ENCODE data around the gene GRIFIN. TPM values are rescaled to one million over a fixed set of nuclear protein-coding genes. Genes with fewer than 3 reads are reported as not detected.

GRIFIN gene
- total and polyA plus RNA-seq, 2 donors (not counting 1 experiment from before 2014, with no cell fraction given): not detected

DNA sequence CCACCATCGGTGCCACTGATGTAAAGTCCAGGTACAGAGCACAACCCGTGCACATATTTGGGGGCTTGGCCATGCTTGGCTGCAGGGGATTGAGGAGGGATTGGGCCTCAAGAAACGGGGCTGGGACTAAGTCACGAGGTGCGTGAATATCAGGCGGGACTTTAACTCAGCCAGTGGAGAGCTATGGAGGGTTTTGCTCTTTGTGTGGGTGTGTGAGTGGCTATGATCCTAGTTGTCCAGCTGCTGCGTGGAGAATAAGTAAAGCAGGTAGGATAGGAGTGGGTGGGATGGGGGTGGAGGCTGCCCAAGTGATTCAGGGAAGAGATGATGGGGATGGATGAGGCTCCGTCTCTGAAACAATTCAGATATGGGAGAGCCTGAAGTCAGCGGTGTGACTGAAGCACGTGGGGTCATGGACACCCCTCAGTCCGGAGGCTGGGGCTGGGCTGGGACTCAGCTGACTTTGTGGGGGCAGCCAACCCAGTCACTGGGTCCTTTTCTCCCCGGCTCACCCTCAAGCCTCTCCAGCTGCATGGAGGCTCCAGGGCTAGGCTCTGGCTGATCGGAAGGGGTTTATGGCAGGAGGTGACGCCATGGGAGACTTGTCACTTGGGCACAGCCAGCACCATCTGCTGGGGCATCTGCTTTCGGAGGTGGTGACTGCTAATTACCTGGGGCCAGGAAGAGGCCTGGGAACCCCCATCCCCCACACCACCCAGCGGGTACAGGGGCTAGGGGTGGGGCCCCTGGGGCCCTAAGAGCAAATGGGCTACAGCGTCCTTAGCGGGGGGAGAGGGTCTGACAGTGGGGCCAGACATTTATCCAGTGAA is 41.7 kb upstream of the GRIFIN start:
- H3K4me1 ChIP-seq (ENCODE audit: control insufficient read depth, extremely low read depth, insufficient read depth, low read length): peaks cover 31% of the 10 kb centered on the region
- no peaks in the 10 kb centered on the region for H3K36me3 ChIP-seq (ENCODE audit: control insufficient read depth, insufficient read depth, low read length)
- peak overlapping the region; percentile 21 for H3K4me2 ChIP-seq (ENCODE audit: extremely low read depth, insufficient read depth, low read length)
- no peaks in the 10 kb centered on the region for H3K27me3 ChIP-seq (ENCODE audit: control insufficient read depth, insufficient read depth, low read length)
- no peak overlapping the region for H3K4me3 ChIP-seq (replicated peaks in 1 of 4; ENCODE audit: control extremely low read depth in 1 of 4, insufficient read depth in 1 of 4, low read depth in 3 of 4, low read length in 4 of 4)
- no peaks in the 10 kb centered on the region for H4K20me1 ChIP-seq (ENCODE audit: control insufficient read depth, extremely low read depth, insufficient read depth, low read length)
- no peaks in the 10 kb centered on the region for H3K9me3 ChIP-seq (ENCODE audit: control insufficient read depth, insufficient read depth, low read depth, low read length)
- TF ChIP-seq EZH2 (IDR thresholded peaks at IDR 0.05; ENCODE audit: low read length, missing control alignments): no peak
- TF ChIP-seq, protein P1, sequence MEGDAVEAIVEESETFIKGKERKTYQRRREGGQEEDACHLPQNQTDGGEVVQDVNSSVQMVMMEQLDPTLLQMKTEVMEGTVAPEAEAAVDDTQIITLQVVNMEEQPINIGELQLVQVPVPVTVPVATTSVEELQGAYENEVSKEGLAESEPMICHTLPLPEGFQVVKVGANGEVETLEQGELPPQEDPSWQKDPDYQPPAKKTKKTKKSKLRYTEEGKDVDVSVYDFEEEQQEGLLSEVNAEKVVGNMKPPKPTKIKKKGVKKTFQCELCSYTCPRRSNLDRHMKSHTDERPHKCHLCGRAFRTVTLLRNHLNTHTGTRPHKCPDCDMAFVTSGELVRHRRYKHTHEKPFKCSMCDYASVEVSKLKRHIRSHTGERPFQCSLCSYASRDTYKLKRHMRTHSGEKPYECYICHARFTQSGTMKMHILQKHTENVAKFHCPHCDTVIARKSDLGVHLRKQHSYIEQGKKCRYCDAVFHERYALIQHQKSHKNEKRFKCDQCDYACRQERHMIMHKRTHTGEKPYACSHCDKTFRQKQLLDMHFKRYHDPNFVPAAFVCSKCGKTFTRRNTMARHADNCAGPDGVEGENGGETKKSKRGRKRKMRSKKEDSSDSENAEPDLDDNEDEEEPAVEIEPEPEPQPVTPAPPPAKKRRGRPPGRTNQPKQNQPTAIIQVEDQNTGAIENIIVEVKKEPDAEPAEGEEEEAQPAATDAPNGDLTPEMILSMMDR (conservative IDR thresholded peaks at IDR 0.05 in 1 of 2, IDR thresholded peaks at IDR 0.05 in 1 of 2; ENCODE audit: low read depth in 1 of 2, low read length in 2 of 2): no peak
- peak in 1 of 2 donors; percentile 74 for DNase-seq (ENCODE audit: low read depth in 2 of 2)
- no peak overlapping the region for H3K27ac ChIP-seq (ENCODE audit: insufficient read depth, low read length)
- H2AFZ ChIP-seq (ENCODE audit: low read length): no peak overlapping the region
- H3K9ac ChIP-seq (ENCODE audit: insufficient read depth, low read length): no peak overlapping the region
- no peaks in the 10 kb centered on the region for H3K79me2 ChIP-seq (ENCODE audit: control insufficient read depth, insufficient read depth, low read length)

DNA sequence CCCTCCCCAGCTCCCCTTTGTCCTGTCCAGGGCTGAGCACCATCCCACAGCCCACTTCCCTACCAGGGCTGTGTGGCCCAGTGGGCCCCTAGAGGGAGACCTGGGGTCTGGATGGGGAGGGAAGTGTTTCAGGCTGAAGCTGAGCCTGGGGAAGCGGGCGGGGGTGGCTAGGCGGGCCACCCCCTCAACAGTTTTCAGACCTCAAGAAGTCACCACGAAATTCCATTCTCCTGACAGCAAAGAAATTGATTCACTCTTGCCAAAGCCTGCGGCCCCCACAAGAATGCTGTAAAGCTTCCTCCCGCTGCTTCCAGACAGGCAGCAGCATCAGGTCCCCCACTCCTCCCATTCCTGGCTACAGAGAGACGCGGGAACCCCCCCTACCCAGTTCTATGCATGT is 40.8 kb upstream of the GRIFIN start:
- Histone ChIP-seq H3K79me2 (ENCODE audit: control insufficient read depth, insufficient read depth, low read length) (no peaks in the 10 kb centered on the region), H3K36me3 (ENCODE audit: control insufficient read depth, insufficient read depth, low read length) (no peaks in the 10 kb centered on the region), H3K4me1 (ENCODE audit: control insufficient read depth, extremely low read depth, insufficient read depth, low read length) (peaks cover 31% of the 10 kb centered on the region), H3K4me2 (ENCODE audit: extremely low read depth, insufficient read depth, low read length) (peak overlapping the region; percentile 21), H3K27ac (ENCODE audit: insufficient read depth, low read length) (peak overlapping the region; percentile 12), H2AFZ (ENCODE audit: low read length) (no peak overlapping the region), H3K27me3 (ENCODE audit: control insufficient read depth, insufficient read depth, low read length) (no peaks in the 10 kb centered on the region), H3K4me3 (replicated peaks in 1 of 4; ENCODE audit: control extremely low read depth in 1 of 4, insufficient read depth in 1 of 4, low read depth in 3 of 4, low read length in 4 of 4) (peak overlapping the region in 1 of 4 experiments; percentile 7), H3K9ac (ENCODE audit: insufficient read depth, low read length) (peak overlapping the region; percentile 20), H3K9me3 (ENCODE audit: control insufficient read depth, insufficient read depth, low read depth, low read length) (no peaks in the 10 kb centered on the region), H4K20me1 (ENCODE audit: control insufficient read depth, extremely low read depth, insufficient read depth, low read length) (no peaks in the 10 kb centered on the region)
- no peak for TF ChIP-seq EZH2 (IDR thresholded peaks at IDR 0.05; ENCODE audit: low read length, missing control alignments)
- TF ChIP-seq, protein P1 (conservative IDR thresholded peaks at IDR 0.05 in 1 of 2, IDR thresholded peaks at IDR 0.05 in 1 of 2; ENCODE audit: low read depth in 1 of 2, low read length in 2 of 2): no peak
- DNase-seq (ENCODE audit: low read depth in 2 of 2): peak; percentile 64 to 98

DNA sequence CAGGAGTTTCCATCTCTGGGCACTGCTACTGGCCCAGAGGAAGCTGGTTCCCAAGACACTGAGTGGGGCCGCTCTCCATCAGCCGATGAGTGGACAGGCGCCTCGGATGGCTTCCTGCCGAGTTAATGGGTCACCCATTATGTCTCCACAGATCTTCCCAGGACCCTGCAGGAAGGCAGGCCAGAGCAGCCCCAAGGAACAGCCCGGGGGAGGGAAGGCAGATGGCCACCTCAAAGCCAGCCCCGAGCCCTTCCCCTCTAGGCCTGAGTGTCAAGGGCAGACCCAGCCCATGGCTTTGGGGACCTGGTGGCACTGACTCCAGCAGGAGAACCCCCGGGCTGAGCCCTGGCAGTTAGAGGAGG is 40.0 kb upstream of the GRIFIN start:
- H3K4me3 ChIP-seq (replicated peaks in 1 of 4; ENCODE audit: control extremely low read depth in 1 of 4, insufficient read depth in 1 of 4, low read depth in 3 of 4, low read length in 4 of 4): no peak overlapping the region
- H3K9ac ChIP-seq (ENCODE audit: insufficient read depth, low read length): no peak overlapping the region
- H3K79me2 ChIP-seq (ENCODE audit: control insufficient read depth, insufficient read depth, low read length): no peaks in the 10 kb centered on the region
- H3K36me3 ChIP-seq (ENCODE audit: control insufficient read depth, insufficient read depth, low read length): no peaks in the 10 kb centered on the region
- no peaks in the 10 kb centered on the region for H3K9me3 ChIP-seq (ENCODE audit: control insufficient read depth, insufficient read depth, low read depth, low read length)
- peaks cover 2% of the 10 kb centered on the region for H3K27me3 ChIP-seq (ENCODE audit: control insufficient read depth, insufficient read depth, low read length)
- no peak for DNase-seq (ENCODE audit: low read depth in 2 of 2)
- H3K4me1 ChIP-seq (ENCODE audit: control insufficient read depth, extremely low read depth, insufficient read depth, low read length): peaks cover 31% of the 10 kb centered on the region
- H3K27ac ChIP-seq (ENCODE audit: insufficient read depth, low read length): peak overlapping the region; percentile 23
- H3K4me2 ChIP-seq (ENCODE audit: extremely low read depth, insufficient read depth, low read length): no peak overlapping the region
- no peaks in the 10 kb centered on the region for H4K20me1 ChIP-seq (ENCODE audit: control insufficient read depth, extremely low read depth, insufficient read depth, low read length)
- no peak overlapping the region for H2AFZ ChIP-seq (ENCODE audit: low read length)
- TF ChIP-seq, protein P1 (conservative IDR thresholded peaks at IDR 0.05 in 1 of 2, IDR thresholded peaks at IDR 0.05 in 1 of 2; ENCODE audit: low read depth in 1 of 2, low read length in 2 of 2): no peak

Measured in fibroblast of lung (primary cell).